Prostate gland (tissue), 2 donors: ENCODE data around the gene SMIM24.

Source experiments
- CTCF ChIP-seq, 4 experiments: fragments of 200-600 bp in 2 of 4; fragments of 450-650 bp in 2 of 4; sonication (generic) in 2 of 4; IDR thresholded peaks; 1 replicate in 3 of 4; 2 replicates in 1 of 4; pipeline ENCODE4 v1.5.1; 2016 to 2019; ENCODE audit warnings: antibody characterized with exemption in 4 of 4, mild to moderate bottlenecking in 2 of 4, moderate library complexity in 2 of 4
- POLR2A ChIP-seq: fragments of 450-650 bp; IDR thresholded peaks from one replicate; pipeline ENCODE4 v1.6.1; 2016; ENCODE audit warnings: antibody characterized with exemption, mild to moderate bottlenecking
- POLR2AphosphoS5 ChIP-seq: sonication (generic); formaldehyde crosslinking; IDR thresholded peaks from one replicate; pipeline ENCODE4 v1.6.1; 2017; ENCODE audit warnings: antibody characterized with exemption

- TF ChIP-seq POLR2AphosphoS5 (no peak), CTCF (IDR thresholded peaks at IDR 0.05) (no peak), POLR2A (no peak)
Observed at GRCh38 chr19:3458229-3459088, 21.9 kb downstream of the SMIM24 start.
